Vein endothelial cell (primary cell): ENCODE measurements around the gene TMEM39B. TPM values are rescaled to one million over a fixed set of nuclear protein-coding genes. Genes with fewer than 3 reads are reported as not detected.

Source experiments
- small RNA-seq: library from RNA; depleted of rRNA; stranded (forward); fragments of <200 nt; gene quantifications from one replicate; pipeline ENCODE3, GENCODE V24; 2012
- total RNA-seq: library from RNA; depleted of rRNA; stranded (reverse); fragments of >200 nt; gene quantifications from 2 replicates; pipeline ENCODE4 v1.2.3, GENCODE V29; 2012

The TMEM39B gene
- 17.6 and 19.3 TPM in 2 replicates for total RNA-seq

DNA sequence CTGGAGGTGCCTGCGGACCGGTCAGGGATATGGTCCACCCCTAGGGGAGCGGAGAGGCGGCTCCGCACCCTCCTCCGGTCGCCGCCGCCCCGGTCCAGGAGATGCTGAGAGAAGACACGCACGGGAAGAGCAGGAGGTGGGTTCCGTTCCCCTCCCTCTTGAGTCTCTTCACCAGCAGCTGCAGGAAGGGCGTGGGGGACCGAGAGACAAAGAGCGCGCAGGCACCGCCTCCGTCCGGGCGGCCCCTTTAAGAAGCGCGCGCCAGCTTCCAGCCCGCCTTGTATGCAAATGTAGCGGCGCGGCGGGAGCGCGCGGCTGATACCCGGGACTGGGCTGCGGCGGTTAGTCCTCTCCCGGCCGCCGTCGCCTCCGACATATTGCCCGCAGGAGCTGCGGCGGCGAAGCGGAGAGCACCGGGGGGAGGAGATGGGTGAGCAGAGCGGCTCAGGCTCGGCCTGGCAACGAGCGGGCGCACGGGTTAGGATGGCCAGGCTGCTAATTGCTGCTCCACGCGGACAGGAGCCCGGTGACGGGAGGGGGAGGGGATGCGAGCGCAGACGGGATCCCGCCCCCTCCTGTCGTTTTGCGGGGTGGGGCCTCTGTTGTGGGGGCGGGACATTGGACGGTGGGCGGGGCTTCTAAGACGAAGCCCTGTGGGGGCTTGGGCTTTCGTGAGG is at the start of gene TMEM39B:
Gene TMEM39B (plus strand): TSS at position 318 of the 677 bp plus-strand sequence. CDS start 109 bp downstream, at position 427.

DNA sequence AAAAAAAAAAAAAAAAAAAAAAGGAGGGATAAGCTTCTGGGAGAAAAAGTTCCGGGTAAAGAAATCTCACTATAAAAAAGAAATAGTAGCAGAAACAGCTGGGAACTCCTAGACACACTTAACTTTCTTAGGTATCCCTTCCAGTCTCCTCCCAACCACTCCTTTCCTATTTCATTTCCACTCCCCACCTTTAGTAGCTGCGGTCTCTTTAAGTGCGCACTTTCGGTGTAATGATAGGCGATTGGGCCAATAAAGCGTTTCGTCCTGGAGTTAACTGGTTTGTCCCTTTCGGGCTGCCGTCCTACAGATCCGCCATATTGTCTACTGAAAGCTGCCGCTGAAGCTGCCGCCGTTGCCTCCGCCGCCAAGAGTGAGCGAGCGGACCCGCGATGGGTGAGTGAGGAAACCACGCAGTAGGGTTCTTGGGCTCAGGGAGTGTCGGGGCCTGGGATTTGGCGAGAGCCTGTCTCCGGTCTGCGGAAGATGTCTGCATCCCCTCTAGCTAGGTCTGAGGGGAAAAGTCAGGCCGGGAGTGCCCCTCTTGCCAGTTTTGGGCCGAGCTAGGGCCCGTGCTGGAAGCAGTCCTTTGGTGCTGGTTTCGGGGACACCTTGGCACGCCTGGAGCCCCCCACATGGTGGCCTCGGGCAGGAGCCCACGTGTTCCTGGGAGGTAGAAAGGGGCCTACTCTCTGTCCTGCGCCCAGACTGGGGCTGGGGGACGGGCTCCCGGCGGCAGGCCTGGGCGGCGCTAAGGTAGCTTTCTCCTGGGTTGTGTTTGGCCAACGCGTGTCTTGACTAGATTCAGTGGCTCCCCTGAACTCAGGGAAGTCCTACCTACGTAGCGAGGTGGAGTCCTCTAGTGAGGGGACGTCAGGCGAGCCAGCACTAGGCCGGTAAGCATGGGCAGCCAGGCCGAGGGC is 35.3 kb downstream of the TMEM39B start, which contains the start of gene KPNA6:
Gene KPNA6 (plus strand): TSS at position 315 of the 920 bp plus-strand sequence. CDS start 75 bp downstream, at position 390.

Small RNA genes within 50 kb of the gene (small RNA-seq; reads per million reads assigned to genes)
- gene MIR5585 (not detected), gene RF00017 (not detected)

Other genes with a start within 250 kb of the TMEM39B start
- gene PTP4A2, start 134.6 kb upstream of the TMEM39B start, total RNA-seq = 234 and 338 TPM in 2 replicates
- gene KHDRBS1, start 59.1 kb upstream of the TMEM39B start, total RNA-seq = 72.8 and 82.4 TPM in 2 replicates
- gene KPNA6, start 35.1 kb downstream of the TMEM39B start, total RNA-seq = 75.8 and 84.3 TPM in 2 replicates
- gene TXLNA, start 106.7 kb downstream of the TMEM39B start, total RNA-seq = 93.1 and 95.1 TPM in 2 replicates
- gene CCDC28B, start 127.7 kb downstream of the TMEM39B start, total RNA-seq = 11.8 and 12.4 TPM in 2 replicates
- 1.3 and 1.8 TPM in 2 replicates for gene IQCC, start 132.7 kb downstream of the TMEM39B start, total RNA-seq
- gene DCDC2B, start 136.2 kb downstream of the TMEM39B start, total RNA-seq = not detected in 2 replicates
- gene TMEM234, start 149.4 kb downstream of the TMEM39B start, total RNA-seq = 18.0 and 18.6 TPM in 2 replicates
- 309 and 330 TPM in 2 replicates for gene EIF3I, start 149.5 kb downstream of the TMEM39B start, total RNA-seq
- 1.3 and 2.9 TPM in 2 replicates for gene FAM167B, start 174.3 kb downstream of the TMEM39B start, total RNA-seq
- not detected in 2 replicates for gene LCK, start 178.3 kb downstream of the TMEM39B start, total RNA-seq
- 101 TPM in 2 replicates for gene HDAC1, start 219.1 kb downstream of the TMEM39B start, total RNA-seq